ENCODE data around the gene MIF.

DNA sequence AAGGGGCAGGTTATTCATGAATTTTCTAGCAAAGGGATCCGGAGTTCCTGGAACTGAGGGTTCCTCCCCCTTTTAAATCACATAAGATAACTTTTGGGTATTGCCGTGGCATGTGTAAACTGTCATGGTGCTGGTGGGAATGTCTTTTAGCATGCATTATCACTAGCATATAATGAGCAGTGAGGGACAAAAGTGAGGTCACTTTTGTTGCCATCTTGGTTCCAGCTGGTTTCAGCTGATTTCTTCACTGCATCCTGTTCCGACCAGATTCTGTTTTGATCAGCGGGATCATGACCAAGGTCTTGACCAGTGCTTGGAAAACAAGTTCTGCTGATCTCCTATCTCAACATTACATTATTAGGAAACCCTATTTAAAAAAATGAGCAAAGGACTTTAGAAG is 7.4 kb downstream of the MIF start:
- TF ChIP-seq, protein P1, sequence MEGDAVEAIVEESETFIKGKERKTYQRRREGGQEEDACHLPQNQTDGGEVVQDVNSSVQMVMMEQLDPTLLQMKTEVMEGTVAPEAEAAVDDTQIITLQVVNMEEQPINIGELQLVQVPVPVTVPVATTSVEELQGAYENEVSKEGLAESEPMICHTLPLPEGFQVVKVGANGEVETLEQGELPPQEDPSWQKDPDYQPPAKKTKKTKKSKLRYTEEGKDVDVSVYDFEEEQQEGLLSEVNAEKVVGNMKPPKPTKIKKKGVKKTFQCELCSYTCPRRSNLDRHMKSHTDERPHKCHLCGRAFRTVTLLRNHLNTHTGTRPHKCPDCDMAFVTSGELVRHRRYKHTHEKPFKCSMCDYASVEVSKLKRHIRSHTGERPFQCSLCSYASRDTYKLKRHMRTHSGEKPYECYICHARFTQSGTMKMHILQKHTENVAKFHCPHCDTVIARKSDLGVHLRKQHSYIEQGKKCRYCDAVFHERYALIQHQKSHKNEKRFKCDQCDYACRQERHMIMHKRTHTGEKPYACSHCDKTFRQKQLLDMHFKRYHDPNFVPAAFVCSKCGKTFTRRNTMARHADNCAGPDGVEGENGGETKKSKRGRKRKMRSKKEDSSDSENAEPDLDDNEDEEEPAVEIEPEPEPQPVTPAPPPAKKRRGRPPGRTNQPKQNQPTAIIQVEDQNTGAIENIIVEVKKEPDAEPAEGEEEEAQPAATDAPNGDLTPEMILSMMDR (IDR thresholded peaks at IDR 0.05), result no peak
- TF ChIP-seq POLR2A (IDR thresholded peaks at IDR 0.05), result no peak
